Hepatocyte (in vitro differentiated cells): ENCODE data around the gene PCNX4. TPM values are rescaled to one million over a fixed set of nuclear protein-coding genes. Genes with fewer than 3 reads are reported as not detected.

Experiments
- DNase-seq: peaks from one replicate; pipeline ENCODE4 v3.0.0-alpha.2; 2016; ENCODE audit warnings: low spot score
- H2AFZ ChIP-seq: fragments of 200-600 bp; sonication (generic); 2 replicates; pipeline ENCODE4 v1.6.0; 2016; ENCODE audit warnings: antibody characterized with exemption, mild to moderate bottlenecking
- H3K27ac ChIP-seq: fragments of 200-600 bp; sonication (generic); 2 replicates; pipeline ENCODE4 v1.5.1; 2016; ENCODE audit warnings: mild to moderate bottlenecking
- H3K27me3 ChIP-seq: fragments of 200-600 bp; sonication (generic); 2 replicates; pipeline ENCODE4 v1.6.1; 2016
- H3K36me3 ChIP-seq: fragments of 200-600 bp; sonication (generic); replicated peaks from 2 replicates; pipeline ENCODE4 v1.5.1; 2016; ENCODE audit warnings: low read depth; ENCODE audit not compliant: insufficient read depth
- H3K4me1 ChIP-seq: fragments of 200-600 bp; sonication (generic); 2 replicates; pipeline ENCODE4 v1.5.1; 2016; ENCODE audit warnings: mild to moderate bottlenecking, moderate library complexity; ENCODE audit not compliant: insufficient read depth
- H3K4me2 ChIP-seq: fragments of 200-600 bp; sonication (generic); 2 replicates; pipeline ENCODE4 v1.6.0; 2016
- H3K4me3 ChIP-seq: fragments of 200-600 bp; sonication (generic); 2 replicates; pipeline ENCODE4 v1.5.1; 2016; ENCODE audit warnings: mild to moderate bottlenecking
- H3K79me2 ChIP-seq: fragments of 200-600 bp; sonication (generic); 2 replicates; pipeline ENCODE4 v1.6.0; 2017; ENCODE audit warnings: mild to moderate bottlenecking
- H3K9me2 ChIP-seq: fragments of 200-600 bp; sonication (generic); replicated peaks from 2 replicates; pipeline ENCODE4 v1.6.0; 2017; ENCODE audit warnings: mild to moderate bottlenecking; ENCODE audit not compliant: insufficient read depth
- H3K9me3 ChIP-seq: fragments of 200-600 bp; sonication (generic); 2 replicates; pipeline ENCODE4 v1.5.1; 2016; ENCODE audit warnings: low read depth, mild to moderate bottlenecking
- H4K20me1 ChIP-seq: fragments of 200-600 bp; sonication (generic); 2 replicates; pipeline ENCODE4 v1.6.0; 2016; ENCODE audit warnings: mild to moderate bottlenecking; ENCODE audit not compliant: insufficient read depth, poor library complexity, severe bottlenecking
- EZH2 ChIP-seq: fragments of 200-600 bp; sonication (generic); IDR thresholded peaks from 2 replicates; pipeline ENCODE4 v1.6.1; 2016; ENCODE audit warnings: antibody characterized with exemption, mild to moderate bottlenecking, borderline replicate concordance
- EZH2phosphoT487 ChIP-seq: fragments of 200-600 bp; sonication (generic); IDR thresholded peaks from one replicate; pipeline ENCODE4 v1.6.1; 2018; ENCODE audit warnings: antibody characterized with exemption, mild to moderate bottlenecking, low read depth, moderate library complexity; ENCODE audit not compliant: unreplicated experiment, severe bottlenecking
- WGBS: methylation state at CpG from one replicate; pipeline ENCODE4 v1.1.6; 2016; ENCODE audit warnings: low lambda C conversion rate; ENCODE audit errors: missing lambda C conversion rate; 5-methylcytosine and 5-hydroxymethylcytosine counted together
- polyA plus RNA-seq: library from polyadenylated mRNA; unstranded; fragments of >200 nt; fragmentation: Nextera tagmentation; extraction: Ambion mirVana; gene quantifications from 2 replicates; pipeline ENCODE4 v1.2.1, GENCODE V29; 2016
- total RNA-seq: library from RNA; depleted of rRNA; stranded (reverse); fragments of >200 nt; gene quantifications from 2 replicates; pipeline ENCODE4 v1.2.3, GENCODE V29; 2014
- TF ChIP-seq, protein P1 (sequence below): fragments of 200-600 bp; sonication (generic); IDR thresholded peaks from 2 replicates; pipeline ENCODE4 v1.5.1; 2016; ENCODE audit warnings: antibody characterized with exemption, mild to moderate bottlenecking; ENCODE audit not compliant: poor library complexity

PCNX4 gene
- total and polyA plus RNA-seq, 2 experiments from 2014 or later = 28.8 to 60.0 TPM

- Histone ChIP-seq H3K4me3 (no peak overlapping the region), H3K4me2 (no peak overlapping the region), H3K36me3 (no peaks in the 10 kb centered on the region), H3K9me3 (no peaks in the 10 kb centered on the region), H3K27ac (no peak overlapping the region), H3K4me1 (no peaks in the 10 kb centered on the region), H2AFZ (no peak overlapping the region), H3K27me3 (no peaks in the 10 kb centered on the region), H4K20me1 (no peaks in the 10 kb centered on the region), H3K9me2 (peaks cover 4% of the 10 kb centered on the region), H3K79me2 (no peaks in the 10 kb centered on the region)
- no peak for DNase-seq
- TF ChIP-seq EZH2phosphoT487 = no peak
- TF ChIP-seq, protein P1, sequence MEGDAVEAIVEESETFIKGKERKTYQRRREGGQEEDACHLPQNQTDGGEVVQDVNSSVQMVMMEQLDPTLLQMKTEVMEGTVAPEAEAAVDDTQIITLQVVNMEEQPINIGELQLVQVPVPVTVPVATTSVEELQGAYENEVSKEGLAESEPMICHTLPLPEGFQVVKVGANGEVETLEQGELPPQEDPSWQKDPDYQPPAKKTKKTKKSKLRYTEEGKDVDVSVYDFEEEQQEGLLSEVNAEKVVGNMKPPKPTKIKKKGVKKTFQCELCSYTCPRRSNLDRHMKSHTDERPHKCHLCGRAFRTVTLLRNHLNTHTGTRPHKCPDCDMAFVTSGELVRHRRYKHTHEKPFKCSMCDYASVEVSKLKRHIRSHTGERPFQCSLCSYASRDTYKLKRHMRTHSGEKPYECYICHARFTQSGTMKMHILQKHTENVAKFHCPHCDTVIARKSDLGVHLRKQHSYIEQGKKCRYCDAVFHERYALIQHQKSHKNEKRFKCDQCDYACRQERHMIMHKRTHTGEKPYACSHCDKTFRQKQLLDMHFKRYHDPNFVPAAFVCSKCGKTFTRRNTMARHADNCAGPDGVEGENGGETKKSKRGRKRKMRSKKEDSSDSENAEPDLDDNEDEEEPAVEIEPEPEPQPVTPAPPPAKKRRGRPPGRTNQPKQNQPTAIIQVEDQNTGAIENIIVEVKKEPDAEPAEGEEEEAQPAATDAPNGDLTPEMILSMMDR = no peak
- TF ChIP-seq EZH2 = no peak
Observed at GRCh38 chr14:60085085-60085484, 6.6 kb upstream of the PCNX4 start.

GRCh38 chr14:60085693-60086092 is 6.0 kb upstream of the PCNX4 start:
- Histone ChIP-seq H3K27ac (no peak overlapping the region), H3K9me3 (no peaks in the 10 kb centered on the region), H3K4me3 (no peak overlapping the region), H3K9me2 (peaks cover 4% of the 10 kb centered on the region), H3K4me2 (no peak overlapping the region), H3K4me1 (peaks cover 4% of the 10 kb centered on the region), H4K20me1 (no peaks in the 10 kb centered on the region), H3K79me2 (no peaks in the 10 kb centered on the region), H3K27me3 (no peaks in the 10 kb centered on the region), H3K36me3 (no peaks in the 10 kb centered on the region), H2AFZ (no peak overlapping the region)
- no peak for TF ChIP-seq EZH2phosphoT487
- TF ChIP-seq, protein P1 = no peak
- TF ChIP-seq EZH2 = no peak
- DNase-seq = no peak
- WGBS = 90% methylated on average over 3 of the region's 3 CpGs

DNA sequence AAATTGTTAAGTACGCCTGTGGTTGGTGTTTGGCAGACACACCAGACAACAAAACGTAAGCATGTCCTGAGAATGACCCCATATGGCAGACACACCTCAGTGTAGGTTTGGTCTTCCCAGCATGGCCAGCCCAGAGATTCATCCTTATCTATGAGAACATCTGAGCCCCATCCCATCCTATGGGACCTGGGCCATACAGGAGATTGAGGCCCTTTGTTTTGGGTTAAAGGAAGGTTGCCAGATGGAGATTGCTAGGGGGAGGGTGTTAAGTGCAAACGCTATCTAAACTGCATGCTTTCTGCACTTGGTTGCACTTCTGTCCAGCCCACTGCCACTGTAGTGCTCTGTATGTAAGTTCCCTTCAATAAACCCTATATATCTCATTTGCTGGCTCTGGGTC is 4.1 kb upstream of the PCNX4 start:
- Histone ChIP-seq H2AFZ (no peak overlapping the region), H3K9me3 (no peaks in the 10 kb centered on the region)

More for the DNA sequence above, 4.1 kb upstream of the PCNX4 start:
- TF ChIP-seq EZH2 (no peak), EZH2phosphoT487 (no peak)
- TF ChIP-seq, protein P1 = no peak
- no peak overlapping the region for H3K27ac ChIP-seq
- H3K4me3 ChIP-seq = no peak overlapping the region
- WGBS = 81% methylated on average over 3 of the region's 3 CpGs
- peaks cover 3% of the 10 kb centered on the region for H3K79me2 ChIP-seq
- no peaks in the 10 kb centered on the region for H3K36me3 ChIP-seq
- no peaks in the 10 kb centered on the region for H3K9me2 ChIP-seq
- H3K4me2 ChIP-seq = no peak overlapping the region
- H3K27me3 ChIP-seq = no peaks in the 10 kb centered on the region
- no peaks in the 10 kb centered on the region for H4K20me1 ChIP-seq
- no peak for DNase-seq
- peaks cover 8% of the 10 kb centered on the region for H3K4me1 ChIP-seq
